HepG2 (cell line): ENCODE data around the gene WIZ. TPM values are rescaled to one million over a fixed set of nuclear protein-coding genes. Genes with fewer than 3 reads are reported as not detected.

Experiments
- FOXA1 ChIP-seq, 2 experiments: fragments of 450-650 bp in 1 of 2; sonication (generic) in 1 of 2; formaldehyde crosslinking in 1 of 2; IDR thresholded peaks; 2 replicates each; pipeline versions ENCODE4 v1.4.0 to v1.6.1; 2016 to 2020; ENCODE audit warnings: missing genetic modification reagents in 1 of 2
- NPAS2 ChIP-seq: sonication (generic); formaldehyde crosslinking; IDR thresholded peaks from 2 replicates; pipeline ENCODE4 v1.8.0; 2022; ENCODE audit warnings: mild to moderate bottlenecking, missing genetic modification reagents, borderline replicate concordance
- RBM22 ChIP-seq: fragments of 200-400 bp; formaldehyde crosslinking; optimal IDR thresholded peaks from 2 replicates; pipeline ENCODE3; 2017; ENCODE audit warnings: mild to moderate bottlenecking, low read length, moderate library complexity
- RFXANK ChIP-seq: IDR thresholded peaks from 2 replicates; pipeline ENCODE4 v1.6.1; 2016
- TOE1 ChIP-seq: sonication (generic); formaldehyde crosslinking; IDR thresholded peaks from 2 replicates; pipeline ENCODE4 v1.4.0; 2020; ENCODE audit warnings: mild to moderate bottlenecking, missing genetic modification reagents
- ZC3H4 ChIP-seq: sonication (generic); formaldehyde crosslinking; IDR thresholded peaks from 2 replicates; pipeline ENCODE4 v1.4.0; 2020; ENCODE audit warnings: missing genetic modification reagents, borderline replicate concordance
- ZNF883 ChIP-seq: sonication (generic); formaldehyde crosslinking; IDR thresholded peaks from 2 replicates; pipeline ENCODE4 v1.5.1; 2020; ENCODE audit warnings: mild to moderate bottlenecking, missing genetic modification reagents; ENCODE audit errors: not compliant biosample characterization
- ZSCAN31 ChIP-seq: sonication (generic); formaldehyde crosslinking; IDR thresholded peaks from 2 replicates; pipeline ENCODE4 v1.5.0; 2020; ENCODE audit warnings: low read depth, mild to moderate bottlenecking, missing genetic modification reagents
- polyA plus RNA-seq, 8 experiments: library from polyadenylated mRNA; depleted of rRNA in 3 of 8; stranded (reverse) in 7 of 8; unstranded in 1 of 8; fragments of >200 nt; fragmentation: Illumina TruSeq in 4 of 8; extraction: Trizol in 4 of 8; gene quantifications; 2 replicates each; pipeline versions ENCODE4 v1.2.1 to v1.2.3, GENCODE V29; 2011 to 2016; ENCODE audit warnings: low read depth in 4 of 8, missing spikeins in 1 of 8, mixed read lengths in 1 of 8; ENCODE audit not compliant: insufficient read depth in 1 of 8
- total RNA-seq, 5 experiments: library from RNA; depleted of rRNA; stranded (reverse); fragments of >200 nt; fragmentation: Illumina TruSeq; extraction: Trizol; gene quantifications; 2 replicates each; pipeline ENCODE4 v1.2.3, GENCODE V29; 2016; ENCODE audit warnings: low read depth in 1 of 5
- TF ChIP-seq, protein P1 (sequence below): sonication (generic); formaldehyde crosslinking; IDR thresholded peaks from 2 replicates; pipeline ENCODE4 v1.9.0; 2021; ENCODE audit warnings: mild to moderate bottlenecking, missing genetic modification reagents
- TF ChIP-seq, protein P2 (sequence below): IDR thresholded peaks from 2 replicates; pipeline ENCODE4 v1.6.1; 2016; ENCODE audit warnings: low read depth, missing genetic modification reagents, missing compliant biosample characterization
- TF ChIP-seq, protein P3 (sequence below): sonication (generic); formaldehyde crosslinking; IDR thresholded peaks from 2 replicates; pipeline ENCODE4 v1.8.0; 2022; ENCODE audit warnings: missing genetic modification reagents, low read depth, mild to moderate bottlenecking, borderline replicate concordance
- TF ChIP-seq, protein P4 (sequence below): sonication (generic); formaldehyde crosslinking; IDR thresholded peaks from 2 replicates; pipeline ENCODE4 v1.4.0; 2020; ENCODE audit warnings: low read depth, mild to moderate bottlenecking, missing genetic modification reagents

The WIZ gene
- total and polyA plus RNA-seq, 2 of the 13 experiments (the other 11 are each of a cell fraction or from before 2014, with no cell fraction given), result 4.7 to 4.8 TPM

DNA sequence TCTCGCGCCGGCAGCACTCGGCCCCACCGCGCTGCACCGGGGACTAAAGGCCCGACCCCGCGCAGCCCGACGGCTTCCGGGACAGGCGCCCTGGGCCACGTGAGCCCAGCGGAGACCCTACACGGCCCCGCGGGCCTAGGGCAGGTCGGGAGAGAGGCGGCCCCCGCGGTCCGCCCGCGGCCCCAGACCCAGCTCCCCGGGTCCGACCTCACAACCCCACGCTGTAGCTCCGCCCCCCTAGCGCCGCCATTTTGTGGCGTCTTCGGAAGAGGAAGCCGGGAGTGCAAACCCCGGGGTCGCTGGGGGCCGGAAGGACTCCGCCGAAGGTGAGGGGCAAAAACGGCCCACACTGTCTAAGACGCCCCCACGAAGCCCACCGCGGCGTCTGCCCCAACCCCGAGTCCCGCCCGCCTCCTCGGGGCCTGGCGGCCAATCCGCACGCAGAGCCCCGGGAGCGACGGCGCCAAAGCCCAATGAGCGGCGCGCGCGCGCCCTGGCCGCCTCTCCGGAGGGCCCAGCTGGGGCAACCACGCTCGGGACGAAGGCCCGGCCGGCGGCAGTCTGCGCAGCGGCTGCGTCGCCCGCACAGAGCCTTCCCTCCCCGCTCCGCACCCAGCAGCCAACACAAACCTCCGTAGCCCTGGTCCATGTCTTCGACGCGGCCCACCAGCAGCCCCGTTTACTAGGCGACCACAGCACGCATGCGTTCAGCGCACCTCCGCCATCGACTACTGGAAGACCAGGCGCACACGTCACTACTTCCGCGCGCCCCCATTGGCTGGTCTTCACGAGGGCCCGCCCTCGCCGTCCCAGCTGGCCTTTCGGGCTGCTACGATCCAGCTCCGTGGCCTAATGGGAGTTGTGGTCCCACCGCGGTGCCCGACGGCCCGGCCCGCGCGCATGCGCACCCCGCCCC, 70.4 kb downstream of the WIZ start, which contains the start of gene AKAP8 (continued):
- 0 out of 2 replicates have a peak, but pooled peaks have one; percentile 41 for TF ChIP-seq ZC3H4 (CRISPR knock-in tag)
- TF ChIP-seq ZNF883 (CRISPR knock-in tag), result peak; percentile 31
- peak; percentile 99 for TF ChIP-seq RBM22
- TF ChIP-seq RFXANK (CRISPR knock-in tag), result 0 out of 2 replicates have a peak, but pooled peaks have one; percentile 55
- no peak for TF ChIP-seq FOXA1 (IDR thresholded peaks at IDR 0.05)
- TF ChIP-seq FOXA1 (CRISPR knock-in tag; IDR thresholded peaks at IDR 0.05), result peak; percentile 22; the same call in 1 of the 2 replicates
- TF ChIP-seq, protein P1, sequence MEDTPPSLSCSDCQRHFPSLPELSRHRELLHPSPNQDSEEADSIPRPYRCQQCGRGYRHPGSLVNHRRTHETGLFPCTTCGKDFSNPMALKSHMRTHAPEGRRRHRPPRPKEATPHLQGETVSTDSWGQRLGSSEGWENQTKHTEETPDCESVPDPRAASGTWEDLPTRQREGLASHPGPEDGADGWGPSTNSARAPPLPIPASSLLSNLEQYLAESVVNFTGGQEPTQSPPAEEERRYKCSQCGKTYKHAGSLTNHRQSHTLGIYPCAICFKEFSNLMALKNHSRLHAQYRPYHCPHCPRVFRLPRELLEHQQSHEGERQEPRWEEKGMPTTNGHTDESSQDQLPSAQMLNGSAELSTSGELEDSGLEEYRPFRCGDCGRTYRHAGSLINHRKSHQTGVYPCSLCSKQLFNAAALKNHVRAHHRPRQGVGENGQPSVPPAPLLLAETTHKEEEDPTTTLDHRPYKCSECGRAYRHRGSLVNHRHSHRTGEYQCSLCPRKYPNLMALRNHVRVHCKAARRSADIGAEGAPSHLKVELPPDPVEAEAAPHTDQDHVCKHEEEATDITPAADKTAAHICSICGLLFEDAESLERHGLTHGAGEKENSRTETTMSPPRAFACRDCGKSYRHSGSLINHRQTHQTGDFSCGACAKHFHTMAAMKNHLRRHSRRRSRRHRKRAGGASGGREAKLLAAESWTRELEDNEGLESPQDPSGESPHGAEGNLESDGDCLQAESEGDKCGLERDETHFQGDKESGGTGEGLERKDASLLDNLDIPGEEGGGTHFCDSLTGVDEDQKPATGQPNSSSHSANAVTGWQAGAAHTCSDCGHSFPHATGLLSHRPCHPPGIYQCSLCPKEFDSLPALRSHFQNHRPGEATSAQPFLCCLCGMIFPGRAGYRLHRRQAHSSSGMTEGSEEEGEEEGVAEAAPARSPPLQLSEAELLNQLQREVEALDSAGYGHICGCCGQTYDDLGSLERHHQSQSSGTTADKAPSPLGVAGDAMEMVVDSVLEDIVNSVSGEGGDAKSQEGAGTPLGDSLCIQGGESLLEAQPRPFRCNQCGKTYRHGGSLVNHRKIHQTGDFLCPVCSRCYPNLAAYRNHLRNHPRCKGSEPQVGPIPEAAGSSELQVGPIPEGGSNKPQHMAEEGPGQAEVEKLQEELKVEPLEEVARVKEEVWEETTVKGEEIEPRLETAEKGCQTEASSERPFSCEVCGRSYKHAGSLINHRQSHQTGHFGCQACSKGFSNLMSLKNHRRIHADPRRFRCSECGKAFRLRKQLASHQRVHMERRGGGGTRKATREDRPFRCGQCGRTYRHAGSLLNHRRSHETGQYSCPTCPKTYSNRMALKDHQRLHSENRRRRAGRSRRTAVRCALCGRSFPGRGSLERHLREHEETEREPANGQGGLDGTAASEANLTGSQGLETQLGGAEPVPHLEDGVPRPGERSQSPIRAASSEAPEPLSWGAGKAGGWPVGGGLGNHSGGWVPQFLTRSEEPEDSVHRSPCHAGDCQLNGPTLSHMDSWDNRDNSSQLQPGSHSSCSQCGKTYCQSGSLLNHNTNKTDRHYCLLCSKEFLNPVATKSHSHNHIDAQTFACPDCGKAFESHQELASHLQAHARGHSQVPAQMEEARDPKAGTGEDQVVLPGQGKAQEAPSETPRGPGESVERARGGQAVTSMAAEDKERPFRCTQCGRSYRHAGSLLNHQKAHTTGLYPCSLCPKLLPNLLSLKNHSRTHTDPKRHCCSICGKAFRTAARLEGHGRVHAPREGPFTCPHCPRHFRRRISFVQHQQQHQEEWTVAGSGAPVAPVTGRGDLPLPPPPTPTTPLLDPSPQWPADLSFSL (CRISPR knock-in tag), result 0 out of 2 replicates have a peak, but pooled peaks have one; percentile 47
- TF ChIP-seq ZSCAN31 (CRISPR knock-in tag), result peak; percentile 68; the same call in 1 of the 2 replicates
- no peak for TF ChIP-seq TOE1 (CRISPR knock-in tag)
- TF ChIP-seq, protein P2, sequence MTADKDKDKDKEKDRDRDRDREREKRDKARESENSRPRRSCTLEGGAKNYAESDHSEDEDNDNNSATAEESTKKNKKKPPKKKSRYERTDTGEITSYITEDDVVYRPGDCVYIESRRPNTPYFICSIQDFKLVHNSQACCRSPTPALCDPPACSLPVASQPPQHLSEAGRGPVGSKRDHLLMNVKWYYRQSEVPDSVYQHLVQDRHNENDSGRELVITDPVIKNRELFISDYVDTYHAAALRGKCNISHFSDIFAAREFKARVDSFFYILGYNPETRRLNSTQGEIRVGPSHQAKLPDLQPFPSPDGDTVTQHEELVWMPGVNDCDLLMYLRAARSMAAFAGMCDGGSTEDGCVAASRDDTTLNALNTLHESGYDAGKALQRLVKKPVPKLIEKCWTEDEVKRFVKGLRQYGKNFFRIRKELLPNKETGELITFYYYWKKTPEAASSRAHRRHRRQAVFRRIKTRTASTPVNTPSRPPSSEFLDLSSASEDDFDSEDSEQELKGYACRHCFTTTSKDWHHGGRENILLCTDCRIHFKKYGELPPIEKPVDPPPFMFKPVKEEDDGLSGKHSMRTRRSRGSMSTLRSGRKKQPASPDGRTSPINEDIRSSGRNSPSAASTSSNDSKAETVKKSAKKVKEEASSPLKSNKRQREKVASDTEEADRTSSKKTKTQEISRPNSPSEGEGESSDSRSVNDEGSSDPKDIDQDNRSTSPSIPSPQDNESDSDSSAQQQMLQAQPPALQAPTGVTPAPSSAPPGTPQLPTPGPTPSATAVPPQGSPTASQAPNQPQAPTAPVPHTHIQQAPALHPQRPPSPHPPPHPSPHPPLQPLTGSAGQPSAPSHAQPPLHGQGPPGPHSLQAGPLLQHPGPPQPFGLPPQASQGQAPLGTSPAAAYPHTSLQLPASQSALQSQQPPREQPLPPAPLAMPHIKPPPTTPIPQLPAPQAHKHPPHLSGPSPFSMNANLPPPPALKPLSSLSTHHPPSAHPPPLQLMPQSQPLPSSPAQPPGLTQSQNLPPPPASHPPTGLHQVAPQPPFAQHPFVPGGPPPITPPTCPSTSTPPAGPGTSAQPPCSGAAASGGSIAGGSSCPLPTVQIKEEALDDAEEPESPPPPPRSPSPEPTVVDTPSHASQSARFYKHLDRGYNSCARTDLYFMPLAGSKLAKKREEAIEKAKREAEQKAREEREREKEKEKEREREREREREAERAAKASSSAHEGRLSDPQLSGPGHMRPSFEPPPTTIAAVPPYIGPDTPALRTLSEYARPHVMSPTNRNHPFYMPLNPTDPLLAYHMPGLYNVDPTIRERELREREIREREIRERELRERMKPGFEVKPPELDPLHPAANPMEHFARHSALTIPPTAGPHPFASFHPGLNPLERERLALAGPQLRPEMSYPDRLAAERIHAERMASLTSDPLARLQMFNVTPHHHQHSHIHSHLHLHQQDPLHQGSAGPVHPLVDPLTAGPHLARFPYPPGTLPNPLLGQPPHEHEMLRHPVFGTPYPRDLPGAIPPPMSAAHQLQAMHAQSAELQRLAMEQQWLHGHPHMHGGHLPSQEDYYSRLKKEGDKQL (CRISPR knock-in tag), result no peak
- TF ChIP-seq, protein P3, sequence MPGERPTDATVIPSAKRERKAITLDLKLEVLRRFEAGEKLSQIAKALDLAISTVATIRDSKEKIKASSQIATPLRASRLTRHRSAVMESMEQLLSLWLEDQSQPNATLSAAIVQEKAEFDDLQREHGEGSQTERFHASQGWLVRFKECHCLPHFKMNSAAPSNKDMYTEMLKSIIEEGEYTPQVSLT (CRISPR knock-in tag), result no peak; the same call in 1 of the 2 replicates
- TF ChIP-seq, protein P4, sequence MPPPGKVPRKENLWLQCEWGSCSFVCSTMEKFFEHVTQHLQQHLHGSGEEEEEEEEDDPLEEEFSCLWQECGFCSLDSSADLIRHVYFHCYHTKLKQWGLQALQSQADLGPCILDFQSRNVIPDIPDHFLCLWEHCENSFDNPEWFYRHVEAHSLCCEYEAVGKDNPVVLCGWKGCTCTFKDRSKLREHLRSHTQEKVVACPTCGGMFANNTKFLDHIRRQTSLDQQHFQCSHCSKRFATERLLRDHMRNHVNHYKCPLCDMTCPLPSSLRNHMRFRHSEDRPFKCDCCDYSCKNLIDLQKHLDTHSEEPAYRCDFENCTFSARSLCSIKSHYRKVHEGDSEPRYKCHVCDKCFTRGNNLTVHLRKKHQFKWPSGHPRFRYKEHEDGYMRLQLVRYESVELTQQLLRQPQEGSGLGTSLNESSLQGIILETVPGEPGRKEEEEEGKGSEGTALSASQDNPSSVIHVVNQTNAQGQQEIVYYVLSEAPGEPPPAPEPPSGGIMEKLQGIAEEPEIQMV, result no peak; the same call in 1 of the 2 replicates
- no peak for TF ChIP-seq NPAS2 (CRISPR knock-in tag)
